HCT116 (cell line): ENCODE measurements around the gene SLC12A8. TPM values are rescaled to one million over a fixed set of nuclear protein-coding genes. Genes with fewer than 3 reads are reported as not detected.

ENCODE experiments used
- ATAC-seq: fragments of 200-7000 bp; cut with Tn5 transposase; 2 replicates; pipeline ENCODE4 v1.9.1; 2020; ENCODE audit warnings: mild to moderate bottlenecking, moderate library complexity
- BruUV-seq: library from RNA; stranded (reverse); fragments of 400-500 nt; replicated peaks from 2 replicates; lab custom pipeline; 2021; lab: Mats Ljungman, UMichigan
- CTCF ChIA-PET: fragments of 300-600 bp; sonication (Branson Sonifier 250); formaldehyde crosslinking; loops from one replicate; lab custom pipeline; 2021; ENCODE audit warnings: antibody characterized with exemption; lab: Charles Lee
- POLR2A ChIA-PET: fragments of 300-600, 350-600 bp; sonication (Branson Sonifier 250); formaldehyde crosslinking; loops from one replicate; lab custom pipeline; 2021; ENCODE audit warnings: antibody characterized with exemption; lab: Charles Lee
- RAD21 ChIA-PET, 2 experiments: fragments of 300-600 bp; sonication (Branson Sonifier 250); formaldehyde crosslinking; loops; one replicate each; lab custom pipeline; 2023; ENCODE audit warnings: low total read pairs in 2 of 2; ENCODE audit not compliant: uncharacterized antibody in 2 of 2, unreplicated experiment in 2 of 2, low non-redundant PET in 1 of 2; lab: Charles Lee
- DNase-seq: peaks from one replicate; pipeline ENCODE4 v3.0.0-alpha.2; 2010; ENCODE audit warnings: low read depth, low spot score
- H2AFZ ChIP-seq: fragments of 200-600 bp; shearing (Covaris generic), sonication (generic); 2 replicates; pipeline ENCODE4 v1.6.1; 2017; ENCODE audit warnings: low read depth, mixed run types, mixed read lengths, antibody characterized with exemption, low read length; ENCODE audit not compliant: poor library complexity, severe bottlenecking
- H3K27ac ChIP-seq: 2 replicates; pipeline ENCODE4 v1.5.1; 2012; ENCODE audit warnings: low read depth, low read length
- H3K27me3 ChIP-seq: fragments of 200-600 bp; sonication (generic); 2 replicates; pipeline ENCODE4 v1.6.1; 2016; ENCODE audit warnings: mixed run types, low read length, mixed read lengths; ENCODE audit not compliant: insufficient read depth
- H3K36me3 ChIP-seq, 2 experiments: fragments of 200-500 bp in 1 of 2; fragments of 200-600 bp in 1 of 2; sonication (Bioruptor generic) in 1 of 2; sonication (generic) in 1 of 2; 2 replicates each; pipeline versions ENCODE4 v1.5.1 to v1.6.1; 2014 to 2016; ENCODE audit warnings: low read length in 2 of 2, inconsistent platforms in 1 of 2, mixed read lengths in 1 of 2, mixed run types in 1 of 2; ENCODE audit not compliant: insufficient read depth in 2 of 2, control insufficient read depth in 1 of 2
- H3K4me1 ChIP-seq, 2 experiments: fragments of 200-600 bp in 1 of 2; sonication (generic) in 1 of 2; 2 replicates each; pipeline versions ENCODE4 v1.5.1 to v1.6.1; 2012 to 2017; ENCODE audit warnings: low read length in 2 of 2, inconsistent platforms in 1 of 2, mild to moderate bottlenecking in 1 of 2, mixed read lengths in 1 of 2, mixed run types in 1 of 2, moderate library complexity in 1 of 2; ENCODE audit not compliant: insufficient read depth in 2 of 2, control insufficient read depth in 1 of 2
- H3K4me2 ChIP-seq: fragments of 200-600 bp; sonication (generic); 2 replicates; pipeline ENCODE4 v1.6.1; 2017; ENCODE audit warnings: mixed run types, low read length, mixed read lengths
- H3K4me3 ChIP-seq, 2 experiments: fragments of 200-600 bp in 1 of 2; sonication (generic) in 1 of 2; replicated peaks in 1 of 2; 2 replicates each; pipeline ENCODE4 v1.5.1; 2011 to 2016; ENCODE audit warnings: low read length in 2 of 2, control low read depth in 1 of 2, low read depth in 1 of 2, mild to moderate bottlenecking in 1 of 2, mixed read lengths in 1 of 2, mixed run types in 1 of 2
- H3K79me2 ChIP-seq: fragments of 200-600 bp; sonication (generic); 2 replicates; pipeline ENCODE4 v1.6.1; 2017; ENCODE audit warnings: mild to moderate bottlenecking, mixed run types, low read length, moderate library complexity, mixed read lengths; ENCODE audit not compliant: insufficient read depth
- H3K9ac ChIP-seq: fragments of 200-600 bp; sonication (generic); 2 replicates; pipeline ENCODE4 v1.6.1; 2016; ENCODE audit warnings: low read length, mixed read lengths
- H3K9me2 ChIP-seq: fragments of 200-600 bp; sonication (generic), shearing (Covaris generic); 2 replicates; pipeline ENCODE4 v1.6.1; 2017; ENCODE audit warnings: mixed run types, mild to moderate bottlenecking, moderate library complexity; ENCODE audit not compliant: insufficient read depth
- H3K9me3 ChIP-seq, 2 experiments: fragments of 200-500 bp in 1 of 2; fragments of 200-600 bp in 1 of 2; sonication (Bioruptor generic) in 1 of 2; sonication (generic) in 1 of 2; 2 replicates each; pipeline ENCODE4 v1.6.1; 2014 to 2017; ENCODE audit warnings: low read length in 2 of 2, mixed read lengths in 2 of 2, inconsistent platforms in 1 of 2, low read depth in 1 of 2, mild to moderate bottlenecking in 1 of 2, mixed run types in 1 of 2, moderate library complexity in 1 of 2; ENCODE audit not compliant: control insufficient read depth in 1 of 2, insufficient read depth in 1 of 2
- H4K20me1 ChIP-seq: fragments of 200-600 bp; sonication (generic), shearing (Covaris generic); 2 replicates; pipeline ENCODE4 v1.6.1; 2017; ENCODE audit warnings: mixed run types, mild to moderate bottlenecking, moderate library complexity; ENCODE audit not compliant: insufficient read depth
- CBX3 ChIP-seq: IDR thresholded peaks from 2 replicates; pipeline ENCODE4 v1.6.1; 2012; ENCODE audit warnings: low read depth
- CEBPB ChIP-seq: IDR thresholded peaks from 2 replicates; pipeline ENCODE4 v1.6.1; 2012; ENCODE audit warnings: low read depth
- EZH2 ChIP-seq: fragments of 200-600 bp; sonication (generic); IDR thresholded peaks from 2 replicates; pipeline ENCODE4 v1.6.1; 2017; ENCODE audit warnings: antibody characterized with exemption, mixed run types
- REST ChIP-seq: IDR thresholded peaks from 2 replicates; pipeline ENCODE4 v1.6.1; 2012; ENCODE audit warnings: low read depth
- SRF ChIP-seq: IDR thresholded peaks from 2 replicates; pipeline ENCODE4 v1.6.1; 2012; ENCODE audit warnings: low read depth
- TCF7L2 ChIP-seq: IDR thresholded peaks from 2 replicates; pipeline ENCODE4 v1.7.0; 2011; ENCODE audit warnings: borderline replicate concordance, inconsistent platforms; ENCODE audit not compliant: insufficient read depth, insufficient read length; ENCODE audit errors: extremely low read depth
- ZNF274 ChIP-seq: fragments of 200-500 bp; sonication (Bioruptor generic); IDR thresholded peaks from 2 replicates; pipeline ENCODE4 v1.6.1; 2014; ENCODE audit warnings: mild to moderate bottlenecking, low read depth, low read length, inconsistent platforms
- intact Hi-C: fragments of 100-400 bp; cut with micrococcal nuclease; formaldehyde crosslinking; loops from 2 replicates; pipeline ENCODE4 v1.10.0; 2022
- total RNA-seq: library from RNA; stranded (reverse); gene quantifications from one replicate; pipeline ENCODE4 v1.2.1, GENCODE V29; 2021; ENCODE audit not compliant: unreplicated experiment
- TF ChIP-seq, protein P1 (sequence below): IDR thresholded peaks from 2 replicates; pipeline ENCODE4 v1.6.1; 2012

SLC12A8 gene
- total RNA-seq, 1 experiment from 2014 or later, result 19.9 TPM

DNA sequence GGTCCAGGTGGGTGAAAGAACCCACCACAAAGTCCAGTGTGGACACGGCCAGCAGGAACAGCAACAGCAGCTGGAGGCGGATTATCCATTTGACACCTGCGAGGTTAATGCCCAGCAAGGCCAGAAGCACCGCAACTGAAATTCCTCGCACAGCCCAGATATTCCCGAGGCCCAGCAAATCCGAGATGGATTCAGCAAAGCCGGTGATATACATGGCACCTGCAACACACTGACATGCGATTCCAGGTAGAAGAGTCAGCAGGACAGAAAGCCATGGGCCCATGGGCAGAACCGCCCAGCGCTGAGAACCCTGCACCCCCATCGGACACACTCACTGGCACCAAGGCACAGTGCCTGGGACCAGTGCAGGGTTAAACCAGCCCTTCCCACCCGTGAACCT, 34.8 kb downstream of the SLC12A8 start:
- RAD21 ChIA-PET, result no interaction called here
- POLR2A ChIA-PET, result no interaction called here

More for the DNA sequence above, 34.8 kb downstream of the SLC12A8 start:
- H3K9ac ChIP-seq, result no peak overlapping the region
- no peak overlapping the region for H3K4me2 ChIP-seq
- no peaks in the 10 kb centered on the region for H3K79me2 ChIP-seq
- no peaks in the 10 kb centered on the region for H3K27me3 ChIP-seq
- H3K36me3 ChIP-seq, result peaks cover 0 to 13% of the 10 kb centered on the region in 2 experiments; a peak in 2 of 4 replicates
- ATAC-seq, result no peak
- no peaks in the 10 kb centered on the region for H3K4me1 ChIP-seq
- no TSS peak for BruUV-seq
- H2AFZ ChIP-seq, result no peak overlapping the region
- intact Hi-C loops, result no loop called here
- no peaks in the 10 kb centered on the region for H4K20me1 ChIP-seq
- TF ChIP-seq REST (no peak), ZNF274 (no peak), CEBPB (no peak), SRF (no peak), CBX3 (no peak), TCF7L2 (no peak), EZH2 (no peak)
- TF ChIP-seq, protein P1, sequence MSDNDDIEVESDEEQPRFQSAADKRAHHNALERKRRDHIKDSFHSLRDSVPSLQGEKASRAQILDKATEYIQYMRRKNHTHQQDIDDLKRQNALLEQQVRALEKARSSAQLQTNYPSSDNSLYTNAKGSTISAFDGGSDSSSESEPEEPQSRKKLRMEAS, result no peak
- no peaks in the 10 kb centered on the region for H3K9me2 ChIP-seq
- no peak for DNase-seq
- H3K27ac ChIP-seq, result no peak overlapping the region
- no peak overlapping the region for H3K4me3 ChIP-seq
- no peaks in the 10 kb centered on the region for H3K9me3 ChIP-seq
- CTCF ChIA-PET, result no interaction called here
